Measurements from ENCODE around the gene USP34.

USP34 gene

GRCh38 chr2:61416871-61417645 lies 53.8 kb downstream of the USP34 start:
- Histone ChIP-seq H3K4me3 (ENCODE audit: low read depth, low read length) (no peak overlapping the region), H3K27ac (no peak overlapping the region), H3K27me3 (replicated peaks) (no peaks in the 10 kb centered on the region), H3K36me3 (replicated peaks) (no peaks in the 10 kb centered on the region)
- TF ChIP-seq CTCF (IDR thresholded peaks at IDR 0.05; ENCODE audit: low read depth, low read length, missing control alignments): no peak
- in situ Hi-C loops (cut with HindIII; ENCODE audit: low pct_ligation_motif_present, low sequenced_read_pairs): no loop called here
- DNase-seq: no peak

GRCh38 chr2:61415265-61415664 lies 55.6 kb downstream of the USP34 start:
- in situ Hi-C loops (cut with HindIII; ENCODE audit: low pct_ligation_motif_present, low sequenced_read_pairs): no loop called here
- no peak for DNase-seq
- Histone ChIP-seq H3K4me3 (ENCODE audit: low read depth, low read length) (no peak overlapping the region), H3K27me3 (replicated peaks) (no peaks in the 10 kb centered on the region), H3K36me3 (replicated peaks) (no peaks in the 10 kb centered on the region), H3K27ac (no peak overlapping the region)
- no peak for TF ChIP-seq CTCF (IDR thresholded peaks at IDR 0.05; ENCODE audit: low read depth, low read length, missing control alignments)

- H3K36me3 ChIP-seq (replicated peaks): no peaks in the 10 kb centered on the region
- in situ Hi-C loops (cut with HindIII; ENCODE audit: low pct_ligation_motif_present, low sequenced_read_pairs): no loop called here
- no peaks in the 10 kb centered on the region for H3K27me3 ChIP-seq (replicated peaks)
- DNase-seq: no peak
- TF ChIP-seq CTCF (IDR thresholded peaks at IDR 0.05; ENCODE audit: low read depth, low read length, missing control alignments): no peak
- H3K27ac ChIP-seq: no peak overlapping the region
- no peak overlapping the region for H3K4me3 ChIP-seq (ENCODE audit: low read depth, low read length)
Observed at GRCh38 chr2:61414674-61415073, 56.2 kb downstream of the USP34 start.

GRCh38 chr2:61411109-61411508 lies 59.8 kb downstream of the USP34 start:
- Histone ChIP-seq H3K36me3 (replicated peaks) (peaks cover 4% of the 10 kb centered on the region), H3K27me3 (replicated peaks) (no peaks in the 10 kb centered on the region), H3K27ac (no peak overlapping the region), H3K4me3 (ENCODE audit: low read depth, low read length) (no peak overlapping the region)
- DNase-seq: no peak
- in situ Hi-C loops (cut with HindIII; ENCODE audit: low pct_ligation_motif_present, low sequenced_read_pairs): no loop called here
- no peak for TF ChIP-seq CTCF (IDR thresholded peaks at IDR 0.05; ENCODE audit: low read depth, low read length, missing control alignments)

- DNase-seq: no peak
- in situ Hi-C loops (cut with HindIII; ENCODE audit: low pct_ligation_motif_present, low sequenced_read_pairs): no loop called here
- Histone ChIP-seq H3K36me3 (replicated peaks) (peaks cover 5% of the 10 kb centered on the region), H3K4me3 (ENCODE audit: low read depth, low read length) (no peak overlapping the region), H3K27me3 (replicated peaks) (no peaks in the 10 kb centered on the region), H3K27ac (no peak overlapping the region)
- TF ChIP-seq CTCF (IDR thresholded peaks at IDR 0.05; ENCODE audit: low read depth, low read length, missing control alignments): no peak
Observed at GRCh38 chr2:61410185-61410584, 60.7 kb downstream of the USP34 start.

GRCh38 chr2:61405813-61406212 lies 65.1 kb downstream of the USP34 start:
- no peak for DNase-seq

More at GRCh38 chr2:61405813-61406212, 65.1 kb downstream of the USP34 start:
- no peak for TF ChIP-seq CTCF (IDR thresholded peaks at IDR 0.05; ENCODE audit: low read depth, low read length, missing control alignments)
- in situ Hi-C loops (cut with HindIII; ENCODE audit: low pct_ligation_motif_present, low sequenced_read_pairs): no loop called here
- Histone ChIP-seq H3K4me3 (ENCODE audit: low read depth, low read length) (no peak overlapping the region), H3K36me3 (replicated peaks) (peaks cover 5% of the 10 kb centered on the region), H3K27me3 (replicated peaks) (no peaks in the 10 kb centered on the region), H3K27ac (no peak overlapping the region)

Measured in brain microvascular endothelial cell (primary cell).